SK-N-SH (cell line): ENCODE measurements around the gene SNRK. TPM values are rescaled to one million over a fixed set of nuclear protein-coding genes. Genes with fewer than 3 reads are reported as not detected.

Experiments
- CTCF ChIA-PET: fragments of 300-600, 350-600 bp; formaldehyde crosslinking; extraction: SDS; loops from one replicate; lab custom pipeline; 2021; lab: Yijun Ruan, JAX
- POLR2A ChIA-PET: fragments of 350-600 bp; sonication (Branson Sonifier 250); formaldehyde crosslinking; extraction: SDS; loops from one replicate; lab custom pipeline; 2020; ENCODE audit warnings: antibody characterized with exemption, inconsistent platforms; lab: Yijun Ruan, JAX
- DNase-seq: peaks from one replicate; pipeline ENCODE4 v3.0.0; 2012
- H2AFZ ChIP-seq: fragments of 200-600 bp; sonication (generic); 2 replicates; pipeline ENCODE4 v1.8.1; 2016; ENCODE audit warnings: antibody characterized with exemption, mild to moderate bottlenecking, low read depth
- H3F3A ChIP-seq: fragments of 200-600 bp; sonication (generic); replicated peaks from 2 replicates; pipeline ENCODE3; 2016; ENCODE audit warnings: antibody characterized with exemption, mild to moderate bottlenecking; ENCODE audit not compliant: insufficient read depth
- H3K27ac ChIP-seq, 2 experiments: fragments of 200-500 bp in 1 of 2; fragments of 200-600 bp in 1 of 2; sonication (Bioruptor generic) in 1 of 2; sonication (generic), shearing (Covaris generic) in 1 of 2; 2 replicates each; pipeline versions ENCODE4 v1.5.1 to v1.6.1; 2014 to 2016; ENCODE audit warnings: low read depth in 2 of 2, inconsistent platforms in 1 of 2, low read length in 1 of 2, mild to moderate bottlenecking in 1 of 2, mixed read lengths in 1 of 2
- H3K27me3 ChIP-seq: fragments of 200-600 bp; sonication (generic), shearing (Covaris generic); 2 replicates; pipeline ENCODE4 v1.6.1; 2016; ENCODE audit warnings: mixed run types; ENCODE audit not compliant: insufficient read depth
- H3K36me3 ChIP-seq, 2 experiments: fragments of 200-500 bp in 1 of 2; fragments of 200-600 bp in 1 of 2; sonication (Bioruptor generic) in 1 of 2; sonication (generic) in 1 of 2; replicated peaks in 1 of 2; 2 replicates each; pipeline versions ENCODE3 to v1.5.1; 2014 to 2016; ENCODE audit warnings: low read length in 1 of 2, mild to moderate bottlenecking in 1 of 2; ENCODE audit not compliant: insufficient read depth in 2 of 2, control insufficient read depth in 1 of 2
- H3K4me1 ChIP-seq, 2 experiments: fragments of 200-500 bp in 1 of 2; fragments of 200-600 bp in 1 of 2; sonication (Bioruptor generic) in 1 of 2; sonication (generic), shearing (Covaris generic) in 1 of 2; 2 replicates each; pipeline versions ENCODE4 v1.5.1 to v1.6.1; 2014 to 2016; ENCODE audit warnings: low read depth in 1 of 2, low read length in 1 of 2, mixed run types in 1 of 2; ENCODE audit not compliant: insufficient read depth in 2 of 2, control insufficient read depth in 1 of 2
- H3K4me2 ChIP-seq: fragments of 200-600 bp; sonication (generic), shearing (Covaris generic); 2 replicates; pipeline ENCODE4 v1.6.1; 2017; ENCODE audit warnings: mixed run types
- H3K4me3 ChIP-seq, 2 experiments: fragments of 200-500 bp in 1 of 2; fragments of 200-600 bp in 1 of 2; sonication (Bioruptor generic) in 1 of 2; sonication (generic), shearing (Covaris generic) in 1 of 2; 2 replicates each; pipeline versions ENCODE4 v1.5.1 to v1.8.1; 2014 to 2016; ENCODE audit warnings: low read depth in 2 of 2, inconsistent platforms in 1 of 2, low read length in 1 of 2, mild to moderate bottlenecking in 1 of 2, mixed read lengths in 1 of 2, moderate library complexity in 1 of 2
- H3K79me2 ChIP-seq: fragments of 200-600 bp; sonication (generic); 2 replicates; pipeline ENCODE4 v1.8.1; 2017; ENCODE audit warnings: mild to moderate bottlenecking; ENCODE audit not compliant: insufficient read depth
- H3K9ac ChIP-seq: fragments of 200-600 bp; sonication (generic); 2 replicates; pipeline ENCODE4 v1.6.1; 2017; ENCODE audit warnings: mixed run types
- H3K9me2 ChIP-seq: fragments of 200-600 bp; sonication (generic); 2 replicates; pipeline ENCODE4 v1.6.1; 2017; ENCODE audit warnings: mixed run types
- H3K9me3 ChIP-seq: fragments of 200-600 bp; sonication (generic); 2 replicates; pipeline ENCODE4 v1.6.1; 2017; ENCODE audit warnings: mixed run types, mild to moderate bottlenecking, moderate library complexity
- H4K20me1 ChIP-seq: fragments of 200-600 bp; sonication (generic); 2 replicates; pipeline ENCODE4 v1.6.1; 2017; ENCODE audit warnings: mild to moderate bottlenecking, mixed run types; ENCODE audit not compliant: insufficient read depth
- EP300 ChIP-seq, 2 experiments: IDR thresholded peaks; 2 replicates each; pipeline versions ENCODE4 v1.4.0 to v1.6.1; 2012; ENCODE audit warnings: borderline replicate concordance in 1 of 2, low read depth in 1 of 2, low read length in 1 of 2
- FOSL2 ChIP-seq: IDR thresholded peaks from 2 replicates; pipeline ENCODE4 v1.4.0; 2012; ENCODE audit warnings: low read depth, mild to moderate bottlenecking, moderate library complexity, borderline replicate concordance
- FOXM1 ChIP-seq: IDR thresholded peaks from 2 replicates; pipeline ENCODE4 v1.4.0; 2012; ENCODE audit warnings: low read depth, mild to moderate bottlenecking
- GABPA ChIP-seq: IDR thresholded peaks from 2 replicates; pipeline ENCODE4 v1.4.0; 2012; ENCODE audit warnings: low read depth, mild to moderate bottlenecking
- MAX ChIP-seq: IDR thresholded peaks from 2 replicates; pipeline ENCODE4 v1.4.0; 2012; ENCODE audit warnings: low read depth
- MXI1 ChIP-seq: IDR thresholded peaks from 2 replicates; pipeline ENCODE4 v1.6.1; 2012; ENCODE audit warnings: mild to moderate bottlenecking, low read depth, low read length, improper control_type of control experiment
- NRF1 ChIP-seq: IDR thresholded peaks from 2 replicates; pipeline ENCODE4 v1.6.1; 2012; ENCODE audit warnings: low read depth, mild to moderate bottlenecking, low read length
- RAD21 ChIP-seq: IDR thresholded peaks from 2 replicates; pipeline ENCODE4 v1.6.1; 2012; ENCODE audit warnings: mild to moderate bottlenecking, low read length
- RFX5 ChIP-seq: IDR thresholded peaks from 2 replicates; pipeline ENCODE4 v1.6.1; 2012; ENCODE audit warnings: mild to moderate bottlenecking, improper control_type of control experiment, low read length
- RXRA ChIP-seq: IDR thresholded peaks from 2 replicates; pipeline ENCODE4 v1.4.0; 2012; ENCODE audit warnings: low read depth, mild to moderate bottlenecking, borderline replicate concordance
- TCF12 ChIP-seq: IDR thresholded peaks from 2 replicates; pipeline ENCODE4 v1.4.0; 2012
- YY1 ChIP-seq: IDR thresholded peaks from 2 replicates; pipeline ENCODE4 v1.4.0; 2012; ENCODE audit warnings: low read depth, mild to moderate bottlenecking
- WGBS: methylation state at CpG from one replicate; pipeline ENCODE4 v1.1.6; 2017; ENCODE audit warnings: low lambda C conversion rate; 5-methylcytosine and 5-hydroxymethylcytosine counted together
- polyA plus RNA-seq, 3 experiments: library from polyadenylated mRNA; depleted of rRNA; stranded (reverse); fragments of >200 nt; gene quantifications; 2 replicates each; pipeline ENCODE4 v1.2.3, GENCODE V29; 2012
- TF ChIP-seq, protein P1 (sequence below): IDR thresholded peaks from 2 replicates; pipeline ENCODE4 v1.6.1; 2012; ENCODE audit warnings: mild to moderate bottlenecking, low read depth, low read length, moderate library complexity
- TF ChIP-seq, protein P2 (sequence below): IDR thresholded peaks from 2 replicates; pipeline ENCODE4; 2012
- TF ChIP-seq, protein P3 (sequence below): fragments of 150-350 bp; IDR thresholded peaks from 2 replicates; pipeline ENCODE4 v1.6.1; 2017; ENCODE audit warnings: antibody characterized with exemption, low read length, low read depth, borderline replicate concordance
- TF ChIP-seq, protein P4 (sequence below): IDR thresholded peaks from 2 replicates; pipeline ENCODE4 v1.4.0; 2012; ENCODE audit warnings: low read depth, borderline replicate concordance
- TF ChIP-seq, protein P5 (sequence below): fragments of 200-600 bp; sonication (generic); IDR thresholded peaks from 2 replicates; pipeline ENCODE4 v1.6.1; 2017; ENCODE audit warnings: antibody characterized with exemption, mild to moderate bottlenecking, moderate library complexity
- TF ChIP-seq, protein P6 (sequence below): IDR thresholded peaks from 2 replicates; pipeline ENCODE4 v1.4.0; 2012; ENCODE audit warnings: low read depth, borderline replicate concordance

Gene SNRK
- polyA plus RNA-seq, 1 of the 3 experiments (the other 2 are of a cell fraction): 3.6 TPM

DNA sequence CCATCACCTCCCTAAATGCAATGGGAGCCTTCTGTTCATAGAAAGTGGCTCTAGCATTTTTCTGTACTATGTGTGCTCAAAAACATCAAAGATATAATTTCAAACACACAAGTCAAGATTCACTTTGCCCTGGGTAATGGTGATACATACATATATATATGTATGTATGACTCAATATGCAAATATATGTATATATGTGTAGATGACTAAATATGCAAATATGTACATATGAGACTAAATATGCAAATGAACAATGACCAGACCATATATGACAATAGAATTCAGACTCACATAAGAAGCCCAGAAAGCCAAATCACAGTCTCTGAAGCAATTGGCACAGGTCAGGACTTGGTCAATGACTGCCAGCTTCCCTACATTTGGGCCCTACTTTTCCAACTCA lies 36.9 kb upstream of the SNRK start:
- Histone ChIP-seq H4K20me1 (no peaks in the 10 kb centered on the region), H3K27ac (no peak overlapping the region), H3K4me1 (no peaks in the 10 kb centered on the region), H3K4me3 (no peak overlapping the region), H2AFZ (no peak overlapping the region), H3K79me2 (no peaks in the 10 kb centered on the region), H3K9ac (no peak overlapping the region), H3K36me3 (no peaks in the 10 kb centered on the region), H3K27me3 (no peaks in the 10 kb centered on the region; the same call in 1 of the 2 replicates), H3F3A (no peaks in the 10 kb centered on the region), H3K4me2 (no peak overlapping the region), H3K9me3 (no peaks in the 10 kb centered on the region), H3K9me2 (no peaks in the 10 kb centered on the region)
- ChIA-PET CTCF (interaction anchor here (0.7 to 1.3 kb wide), 2 partner anchors 288 to 814 kb away, joined by 3 read pairs; no protein-coding TSS in a partner anchor), POLR2A (no interaction called here)
- no peak for DNase-seq
- TF ChIP-seq MAX (no peak), RXRA (no peak)
- TF ChIP-seq, protein P1, sequence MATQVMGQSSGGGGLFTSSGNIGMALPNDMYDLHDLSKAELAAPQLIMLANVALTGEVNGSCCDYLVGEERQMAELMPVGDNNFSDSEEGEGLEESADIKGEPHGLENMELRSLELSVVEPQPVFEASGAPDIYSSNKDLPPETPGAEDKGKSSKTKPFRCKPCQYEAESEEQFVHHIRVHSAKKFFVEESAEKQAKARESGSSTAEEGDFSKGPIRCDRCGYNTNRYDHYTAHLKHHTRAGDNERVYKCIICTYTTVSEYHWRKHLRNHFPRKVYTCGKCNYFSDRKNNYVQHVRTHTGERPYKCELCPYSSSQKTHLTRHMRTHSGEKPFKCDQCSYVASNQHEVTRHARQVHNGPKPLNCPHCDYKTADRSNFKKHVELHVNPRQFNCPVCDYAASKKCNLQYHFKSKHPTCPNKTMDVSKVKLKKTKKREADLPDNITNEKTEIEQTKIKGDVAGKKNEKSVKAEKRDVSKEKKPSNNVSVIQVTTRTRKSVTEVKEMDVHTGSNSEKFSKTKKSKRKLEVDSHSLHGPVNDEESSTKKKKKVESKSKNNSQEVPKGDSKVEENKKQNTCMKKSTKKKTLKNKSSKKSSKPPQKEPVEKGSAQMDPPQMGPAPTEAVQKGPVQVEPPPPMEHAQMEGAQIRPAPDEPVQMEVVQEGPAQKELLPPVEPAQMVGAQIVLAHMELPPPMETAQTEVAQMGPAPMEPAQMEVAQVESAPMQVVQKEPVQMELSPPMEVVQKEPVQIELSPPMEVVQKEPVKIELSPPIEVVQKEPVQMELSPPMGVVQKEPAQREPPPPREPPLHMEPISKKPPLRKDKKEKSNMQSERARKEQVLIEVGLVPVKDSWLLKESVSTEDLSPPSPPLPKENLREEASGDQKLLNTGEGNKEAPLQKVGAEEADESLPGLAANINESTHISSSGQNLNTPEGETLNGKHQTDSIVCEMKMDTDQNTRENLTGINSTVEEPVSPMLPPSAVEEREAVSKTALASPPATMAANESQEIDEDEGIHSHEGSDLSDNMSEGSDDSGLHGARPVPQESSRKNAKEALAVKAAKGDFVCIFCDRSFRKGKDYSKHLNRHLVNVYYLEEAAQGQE: no peak
- TF ChIP-seq, protein P2, sequence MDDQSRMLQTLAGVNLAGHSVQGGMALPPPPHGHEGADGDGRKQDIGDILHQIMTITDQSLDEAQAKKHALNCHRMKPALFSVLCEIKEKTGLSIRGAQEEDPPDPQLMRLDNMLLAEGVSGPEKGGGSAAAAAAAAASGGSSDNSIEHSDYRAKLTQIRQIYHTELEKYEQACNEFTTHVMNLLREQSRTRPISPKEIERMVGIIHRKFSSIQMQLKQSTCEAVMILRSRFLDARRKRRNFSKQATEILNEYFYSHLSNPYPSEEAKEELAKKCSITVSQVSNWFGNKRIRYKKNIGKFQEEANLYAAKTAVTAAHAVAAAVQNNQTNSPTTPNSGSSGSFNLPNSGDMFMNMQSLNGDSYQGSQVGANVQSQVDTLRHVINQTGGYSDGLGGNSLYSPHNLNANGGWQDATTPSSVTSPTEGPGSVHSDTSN: no peak
- TF ChIP-seq, protein P3, sequence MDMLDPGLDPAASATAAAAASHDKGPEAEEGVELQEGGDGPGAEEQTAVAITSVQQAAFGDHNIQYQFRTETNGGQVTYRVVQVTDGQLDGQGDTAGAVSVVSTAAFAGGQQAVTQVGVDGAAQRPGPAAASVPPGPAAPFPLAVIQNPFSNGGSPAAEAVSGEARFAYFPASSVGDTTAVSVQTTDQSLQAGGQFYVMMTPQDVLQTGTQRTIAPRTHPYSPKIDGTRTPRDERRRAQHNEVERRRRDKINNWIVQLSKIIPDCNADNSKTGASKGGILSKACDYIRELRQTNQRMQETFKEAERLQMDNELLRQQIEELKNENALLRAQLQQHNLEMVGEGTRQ: no peak

- Histone ChIP-seq H3F3A (no peaks in the 10 kb centered on the region), H3K79me2 (no peaks in the 10 kb centered on the region), H3K9ac (no peak overlapping the region), H3K9me3 (no peaks in the 10 kb centered on the region), H3K4me2 (no peak overlapping the region), H2AFZ (no peak overlapping the region), H3K4me3 (no peak overlapping the region), H3K27me3 (no peaks in the 10 kb centered on the region; the same call in 1 of the 2 replicates), H3K27ac (no peak overlapping the region), H4K20me1 (no peaks in the 10 kb centered on the region), H3K4me1 (no peaks in the 10 kb centered on the region), H3K9me2 (no peaks in the 10 kb centered on the region), H3K36me3 (no peaks in the 10 kb centered on the region)
- no peak for DNase-seq
- 23% methylated on average over 4 of the region's 4 CpGs for WGBS
- CTCF ChIA-PET: interaction anchor here (0.8 kb wide), 1 partner anchor 10 kb away, joined by 3 read pairs; no protein-coding TSS in a partner anchor
- POLR2A ChIA-PET: no interaction called here
- TF ChIP-seq YY1 (no peak), FOSL2 (no peak), RAD21 (no peak), NRF1 (no peak), EP300 (IDR thresholded peaks at IDR 0.05; ENCODE audit: borderline replicate concordance in 1 of 2, low read depth in 1 of 2, low read length in 1 of 2) (no peak), TCF12 (no peak), FOXM1 (no peak), GABPA (no peak), MXI1 (no peak), RFX5 (no peak)
- TF ChIP-seq, protein P4, sequence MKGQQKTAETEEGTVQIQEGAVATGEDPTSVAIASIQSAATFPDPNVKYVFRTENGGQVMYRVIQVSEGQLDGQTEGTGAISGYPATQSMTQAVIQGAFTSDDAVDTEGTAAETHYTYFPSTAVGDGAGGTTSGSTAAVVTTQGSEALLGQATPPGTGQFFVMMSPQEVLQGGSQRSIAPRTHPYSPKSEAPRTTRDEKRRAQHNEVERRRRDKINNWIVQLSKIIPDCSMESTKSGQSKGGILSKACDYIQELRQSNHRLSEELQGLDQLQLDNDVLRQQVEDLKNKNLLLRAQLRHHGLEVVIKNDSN: no peak
- TF ChIP-seq, protein P5, sequence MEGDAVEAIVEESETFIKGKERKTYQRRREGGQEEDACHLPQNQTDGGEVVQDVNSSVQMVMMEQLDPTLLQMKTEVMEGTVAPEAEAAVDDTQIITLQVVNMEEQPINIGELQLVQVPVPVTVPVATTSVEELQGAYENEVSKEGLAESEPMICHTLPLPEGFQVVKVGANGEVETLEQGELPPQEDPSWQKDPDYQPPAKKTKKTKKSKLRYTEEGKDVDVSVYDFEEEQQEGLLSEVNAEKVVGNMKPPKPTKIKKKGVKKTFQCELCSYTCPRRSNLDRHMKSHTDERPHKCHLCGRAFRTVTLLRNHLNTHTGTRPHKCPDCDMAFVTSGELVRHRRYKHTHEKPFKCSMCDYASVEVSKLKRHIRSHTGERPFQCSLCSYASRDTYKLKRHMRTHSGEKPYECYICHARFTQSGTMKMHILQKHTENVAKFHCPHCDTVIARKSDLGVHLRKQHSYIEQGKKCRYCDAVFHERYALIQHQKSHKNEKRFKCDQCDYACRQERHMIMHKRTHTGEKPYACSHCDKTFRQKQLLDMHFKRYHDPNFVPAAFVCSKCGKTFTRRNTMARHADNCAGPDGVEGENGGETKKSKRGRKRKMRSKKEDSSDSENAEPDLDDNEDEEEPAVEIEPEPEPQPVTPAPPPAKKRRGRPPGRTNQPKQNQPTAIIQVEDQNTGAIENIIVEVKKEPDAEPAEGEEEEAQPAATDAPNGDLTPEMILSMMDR: no peak
- TF ChIP-seq, protein P6, sequence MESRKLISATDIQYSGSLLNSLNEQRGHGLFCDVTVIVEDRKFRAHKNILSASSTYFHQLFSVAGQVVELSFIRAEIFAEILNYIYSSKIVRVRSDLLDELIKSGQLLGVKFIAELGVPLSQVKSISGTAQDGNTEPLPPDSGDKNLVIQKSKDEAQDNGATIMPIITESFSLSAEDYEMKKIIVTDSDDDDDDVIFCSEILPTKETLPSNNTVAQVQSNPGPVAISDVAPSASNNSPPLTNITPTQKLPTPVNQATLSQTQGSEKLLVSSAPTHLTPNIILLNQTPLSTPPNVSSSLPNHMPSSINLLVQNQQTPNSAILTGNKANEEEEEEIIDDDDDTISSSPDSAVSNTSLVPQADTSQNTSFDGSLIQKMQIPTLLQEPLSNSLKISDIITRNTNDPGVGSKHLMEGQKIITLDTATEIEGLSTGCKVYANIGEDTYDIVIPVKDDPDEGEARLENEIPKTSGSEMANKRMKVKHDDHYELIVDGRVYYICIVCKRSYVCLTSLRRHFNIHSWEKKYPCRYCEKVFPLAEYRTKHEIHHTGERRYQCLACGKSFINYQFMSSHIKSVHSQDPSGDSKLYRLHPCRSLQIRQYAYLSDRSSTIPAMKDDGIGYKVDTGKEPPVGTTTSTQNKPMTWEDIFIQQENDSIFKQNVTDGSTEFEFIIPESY: no peak
Measured at GRCh38 chr3:43253294-43253693, 33.0 kb upstream of the SNRK start.
